Ovary (tissue), 9 donors: Measurements from ENCODE around the gene KIAA1614. TPM values are rescaled to one million over a fixed set of nuclear protein-coding genes. Genes with fewer than 3 reads are reported as not detected.

Experiments used
- DNase-seq, 5 donors: peaks; one replicate each; pipeline ENCODE4 v3.0.0-alpha.2; 2019 to 2020
- H3K27ac ChIP-seq, 2 donors: fragments of 200-600 bp; one replicate each; pipeline versions ENCODE4 v1.5.1 to v1.8.0; 2019 to 2022
- H3K27me3 ChIP-seq: fragments of 200-600 bp; one replicate; pipeline ENCODE4 v1.8.0; 2022
- H3K36me3 ChIP-seq: fragments of 200-600 bp; sonication (generic); one replicate; pipeline ENCODE4 v1.5.1; 2019
- H3K4me1 ChIP-seq: one replicate; pipeline ENCODE4 v1.8.1; 2013; ENCODE audit warnings: mild to moderate bottlenecking, moderate library complexity; ENCODE audit not compliant: insufficient read depth
- H3K4me3 ChIP-seq: fragments of 200-600 bp; sonication (generic); one replicate; pipeline ENCODE4 v1.5.1; 2017
- H3K9me3 ChIP-seq, 2 donors: fragments of 200-600 bp in 1 of 2; sonication (generic) in 1 of 2; one replicate each; pipeline versions ENCODE4 v1.5.1 to v1.8.1; 2013 to 2019; ENCODE audit warnings: mild to moderate bottlenecking in 1 of 2, moderate library complexity in 1 of 2
- CTCF ChIP-seq, 3 donors: fragments of 450-650 bp in 2 of 3; fragments of 200-600 bp in 1 of 3; IDR thresholded peaks; one replicate each; pipeline versions ENCODE4 v1.5.1 to v1.8.0; 2016 to 2022; ENCODE audit warnings: antibody characterized with exemption in 3 of 3, mild to moderate bottlenecking in 1 of 3
- EP300 ChIP-seq: sonication (generic); formaldehyde crosslinking; IDR thresholded peaks from one replicate; pipeline ENCODE4 v1.6.1; 2017; ENCODE audit warnings: antibody characterized with exemption
- POLR2A ChIP-seq: fragments of 450-650 bp; IDR thresholded peaks from one replicate; pipeline ENCODE4 v1.6.1; 2017; ENCODE audit warnings: antibody characterized with exemption, mild to moderate bottlenecking, moderate library complexity
- WGBS, 3 donors: extraction: QIAGEN DNeasy Blood & Tissue Kit in 1 of 3; methylation state at CpG; one replicate each; pipeline versions ENCODE4 v1.1.5 to v1.1.7; 2013 to 2017; 5-methylcytosine and 5-hydroxymethylcytosine counted together
- intact Hi-C, 4 donors: fragments of 100-400 bp; cut with DNase I; formaldehyde crosslinking; loops; one replicate each; pipeline versions ENCODE4 v1.11.0 to v1.15.1; 2022 to 2023
- polyA plus RNA-seq, 2 donors: library from polyadenylated mRNA; stranded (reverse); fragments of 200-250 nt in 1 of 2; fragments of 350-450 nt in 1 of 2; fragmentation: Illumina TruSeq in 1 of 2; extraction: RNeasy Lipid Tissue Mini Kit (QIAGEN cat#74804) in 1 of 2; gene quantifications; one replicate each; pipeline ENCODE4 v1.2.3, GENCODE V29; 2013 to 2014
- total RNA-seq, 7 donors: library from RNA; depleted of rRNA in 2 of 7; stranded (reverse); fragments of >200 nt in 2 of 7; fragmentation: NEBNext Ultra II Directional in 3 of 7; extraction: Animal tissue kit (Norgen Biotek cat#: 25700) in 3 of 7; gene quantifications; one replicate each; pipeline versions ENCODE4 v1.1.0 to v1.2.4, GENCODE V29; 2016 to 2023
- donor health status: DM: no; HTN: no; CAD: no; lungs with moderate emphysema.
- donor health status: DM: no; HTN: no; CAD: no.
- donor health status: Bipolar disorder and iron deficiency.
- donor health status: DM: yes; HTN: yes; CAD: no.
- donor health status: DM: no; HTN: no; CAD: no.
- donor health status: DM: yes; HTN: yes; CAD: no.

The KIAA1614 gene
- total and polyA plus RNA-seq, 9 donors: 1.1 to 15.1 (median 10.5) TPM

- H3K9me3 ChIP-seq: no peaks in the 10 kb centered on the region
- TF ChIP-seq CTCF (IDR thresholded peaks at IDR 0.05) (no peak), EP300 (no peak), POLR2A (no peak)
- H3K4me1 ChIP-seq: no peaks in the 10 kb centered on the region
- no peak overlapping the region for H3K27ac ChIP-seq
- H3K4me3 ChIP-seq: no peak overlapping the region
- WGBS, 3 donors: 74 to 78% (median 76%) methylated on average over 4 of the region's 4 CpGs
- no peaks in the 10 kb centered on the region for H3K36me3 ChIP-seq
- no peak for DNase-seq
- intact Hi-C loops: no loop called here
- H3K27me3 ChIP-seq: no peaks in the 10 kb centered on the region
These were observed 62.9 kb downstream of the KIAA1614 start for GRCh38 chr1:180975551-180975950.

GRCh38 chr1:180976191-180976590 lies 63.5 kb downstream of the KIAA1614 start:
- no peaks in the 10 kb centered on the region for H3K4me1 ChIP-seq
- H3K9me3 ChIP-seq: no peaks in the 10 kb centered on the region
- TF ChIP-seq CTCF (IDR thresholded peaks at IDR 0.05) (no peak), EP300 (no peak), POLR2A (no peak)
- H3K27me3 ChIP-seq: no peaks in the 10 kb centered on the region
- H3K36me3 ChIP-seq: no peaks in the 10 kb centered on the region
- H3K4me3 ChIP-seq: no peak overlapping the region
- no peak for DNase-seq
- H3K27ac ChIP-seq: no peak overlapping the region
- WGBS, 3 donors: 88 to 92% (median 90%) methylated on average over 12 of the region's 12 CpGs
- intact Hi-C loops: no loop called here

GRCh38 chr1:180976732-180977357 lies 64.1 kb downstream of the KIAA1614 start:
- Histone ChIP-seq H3K4me3 (no peak overlapping the region), H3K36me3 (no peaks in the 10 kb centered on the region), H3K27ac (no peak overlapping the region), H3K9me3 (no peaks in the 10 kb centered on the region), H3K4me1 (no peaks in the 10 kb centered on the region), H3K27me3 (no peaks in the 10 kb centered on the region)
- TF ChIP-seq CTCF (IDR thresholded peaks at IDR 0.05) (no peak), EP300 (no peak), POLR2A (no peak)
- no peak for DNase-seq
- intact Hi-C loops: no loop called here
- WGBS, 3 donors: 89 to 92% (median 91%) methylated on average over 6 of the region's 6 CpGs

GRCh38 chr1:180981596-180982387 lies 69.1 kb downstream of the KIAA1614 start:
- DNase-seq: no peak
- H3K27ac ChIP-seq: no peak overlapping the region
- no peaks in the 10 kb centered on the region for H3K9me3 ChIP-seq
- no peaks in the 10 kb centered on the region for H3K27me3 ChIP-seq
- H3K36me3 ChIP-seq: no peaks in the 10 kb centered on the region
- intact Hi-C loops: no loop called here
- WGBS, 3 donors: 28 to 42% (median 38%) methylated on average over 11 of the region's 11 CpGs
- TF ChIP-seq EP300: no peak
- TF ChIP-seq POLR2A: no peak
- no peak for TF ChIP-seq CTCF (IDR thresholded peaks at IDR 0.05)
- no peak overlapping the region for H3K4me3 ChIP-seq
- H3K4me1 ChIP-seq: peaks cover 2% of the 10 kb centered on the region
